Kidney epithelial cell (primary cell): ENCODE results near the gene TYRO3. TPM values are rescaled to one million over a fixed set of nuclear protein-coding genes. Genes with fewer than 3 reads are reported as not detected.
"Not testable (repeated sequence)": the region's sequence is repeated elsewhere in the genome, so short reads cannot be mapped to it uniquely, and the experiment has no call there.

Experiments
- DNase-seq: peaks from one replicate; pipeline ENCODE4 v3.0.0-alpha.2; 2010; ENCODE audit warnings: low read depth
- H3K27me3 ChIP-seq: 2 replicates; pipeline ENCODE4 v1.6.0; 2011; ENCODE audit warnings: low read length; ENCODE audit not compliant: control insufficient read depth, insufficient read depth
- H3K36me3 ChIP-seq: 2 replicates; pipeline ENCODE4 v1.5.1; 2011; ENCODE audit warnings: low read length; ENCODE audit not compliant: control insufficient read depth, insufficient read depth
- H3K4me3 ChIP-seq: 2 replicates; pipeline ENCODE4 v1.5.1; 2011; ENCODE audit warnings: low read depth, mild to moderate bottlenecking, control low read depth, low read length
- total RNA-seq: library from RNA; depleted of rRNA; stranded (reverse); fragments of >200 nt; gene quantifications from 2 replicates; pipeline ENCODE4 v1.2.3, GENCODE V29; 2015
- TF ChIP-seq, protein P1 (sequence below): IDR thresholded peaks from 2 replicates; pipeline ENCODE4 v1.5.1; 2011; ENCODE audit warnings: mild to moderate bottlenecking, moderate library complexity, low read length, control low read depth, inconsistent platforms; ENCODE audit not compliant: insufficient read depth, poor library complexity, severe bottlenecking

Gene TYRO3
- total RNA-seq, 1 donor from 2014 or later: 5.2 TPM

DNA sequence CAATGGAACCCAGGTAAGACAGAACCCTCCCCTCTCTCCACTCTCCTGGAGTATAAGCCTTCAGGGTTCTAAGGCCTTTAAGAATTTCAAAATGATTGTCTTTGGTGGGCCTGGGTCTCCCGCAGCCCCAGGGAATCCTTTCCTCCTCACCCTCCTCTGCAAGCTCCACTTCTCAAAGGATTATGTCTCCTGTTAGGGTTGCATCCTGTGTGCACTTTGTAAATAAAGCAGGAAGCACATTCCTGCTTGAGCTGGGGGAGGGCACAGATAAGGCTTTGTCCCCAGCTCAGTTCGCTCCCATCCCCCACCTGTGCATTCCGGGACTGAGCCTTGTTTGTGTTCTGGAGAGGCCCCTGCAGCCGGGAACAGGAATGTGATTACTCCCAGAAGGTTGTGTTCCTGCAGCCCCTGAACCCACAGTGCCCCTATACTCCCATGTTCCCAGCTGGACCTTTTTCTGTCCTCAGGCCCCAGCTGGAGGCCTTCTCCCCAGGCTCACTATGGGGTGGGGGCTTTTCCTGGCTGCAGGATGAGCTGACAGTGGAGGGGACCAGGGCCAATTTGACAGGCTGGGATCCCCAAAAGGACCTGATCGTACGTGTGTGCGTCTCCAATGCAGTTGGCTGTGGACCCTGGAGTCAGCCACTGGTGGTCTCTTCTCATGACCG lies 9.5 kb downstream of the TYRO3 start:
- TF ChIP-seq, protein P1, sequence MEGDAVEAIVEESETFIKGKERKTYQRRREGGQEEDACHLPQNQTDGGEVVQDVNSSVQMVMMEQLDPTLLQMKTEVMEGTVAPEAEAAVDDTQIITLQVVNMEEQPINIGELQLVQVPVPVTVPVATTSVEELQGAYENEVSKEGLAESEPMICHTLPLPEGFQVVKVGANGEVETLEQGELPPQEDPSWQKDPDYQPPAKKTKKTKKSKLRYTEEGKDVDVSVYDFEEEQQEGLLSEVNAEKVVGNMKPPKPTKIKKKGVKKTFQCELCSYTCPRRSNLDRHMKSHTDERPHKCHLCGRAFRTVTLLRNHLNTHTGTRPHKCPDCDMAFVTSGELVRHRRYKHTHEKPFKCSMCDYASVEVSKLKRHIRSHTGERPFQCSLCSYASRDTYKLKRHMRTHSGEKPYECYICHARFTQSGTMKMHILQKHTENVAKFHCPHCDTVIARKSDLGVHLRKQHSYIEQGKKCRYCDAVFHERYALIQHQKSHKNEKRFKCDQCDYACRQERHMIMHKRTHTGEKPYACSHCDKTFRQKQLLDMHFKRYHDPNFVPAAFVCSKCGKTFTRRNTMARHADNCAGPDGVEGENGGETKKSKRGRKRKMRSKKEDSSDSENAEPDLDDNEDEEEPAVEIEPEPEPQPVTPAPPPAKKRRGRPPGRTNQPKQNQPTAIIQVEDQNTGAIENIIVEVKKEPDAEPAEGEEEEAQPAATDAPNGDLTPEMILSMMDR: no peak
- DNase-seq: no peak
- H3K36me3 ChIP-seq: no peaks in the 10 kb centered on the region
- no peak overlapping the region for H3K4me3 ChIP-seq
- no peaks in the 10 kb centered on the region for H3K27me3 ChIP-seq

DNA sequence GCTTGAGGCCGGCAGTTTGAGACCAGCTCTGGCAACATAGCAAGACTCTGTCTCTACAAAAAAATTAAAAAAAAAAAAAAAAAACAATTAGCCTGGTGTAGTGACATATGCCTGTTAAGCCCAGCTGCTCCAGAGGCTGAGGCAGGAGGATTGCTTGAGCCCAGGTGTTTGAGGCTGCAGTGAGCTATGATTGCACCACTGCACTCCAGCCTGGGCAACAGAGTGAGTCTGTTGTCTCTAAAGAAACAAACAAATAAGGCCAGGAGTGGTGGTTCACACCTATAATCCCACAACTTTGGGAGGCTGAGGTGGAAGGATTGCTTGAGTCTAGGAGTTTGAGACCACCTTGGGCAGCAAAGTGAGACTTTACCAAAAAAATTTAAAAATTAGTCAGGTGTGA lies 10.2 kb downstream of the TYRO3 start:
- not testable (repeated sequence) for H3K27me3 ChIP-seq, H3K36me3 ChIP-seq, H3K4me3 ChIP-seq, DNase-seq

DNA sequence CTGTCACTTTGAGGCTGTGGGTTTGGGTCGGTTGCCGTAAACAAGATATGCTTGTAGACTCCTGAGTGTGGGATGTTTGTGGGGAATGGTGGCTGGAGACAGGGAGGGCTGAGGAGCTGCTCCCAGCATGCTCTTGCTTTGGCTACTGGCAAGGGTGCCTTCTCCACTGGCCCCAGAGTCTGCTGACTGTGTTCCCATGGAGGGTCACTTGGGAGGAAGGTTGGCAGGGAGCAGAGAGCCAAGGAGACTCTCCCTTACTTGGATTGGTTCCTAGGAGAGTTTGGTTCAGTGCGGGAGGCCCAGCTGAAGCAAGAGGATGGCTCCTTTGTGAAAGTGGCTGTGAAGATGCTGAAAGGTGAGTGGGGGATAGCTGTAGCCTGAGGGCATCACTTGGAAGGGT lies 11.8 kb downstream of the TYRO3 start:
- TF ChIP-seq, protein P1: no peak
- H3K27me3 ChIP-seq: no peaks in the 10 kb centered on the region
- H3K4me3 ChIP-seq: no peak overlapping the region
- no peaks in the 10 kb centered on the region for H3K36me3 ChIP-seq
- no peak for DNase-seq

DNA sequence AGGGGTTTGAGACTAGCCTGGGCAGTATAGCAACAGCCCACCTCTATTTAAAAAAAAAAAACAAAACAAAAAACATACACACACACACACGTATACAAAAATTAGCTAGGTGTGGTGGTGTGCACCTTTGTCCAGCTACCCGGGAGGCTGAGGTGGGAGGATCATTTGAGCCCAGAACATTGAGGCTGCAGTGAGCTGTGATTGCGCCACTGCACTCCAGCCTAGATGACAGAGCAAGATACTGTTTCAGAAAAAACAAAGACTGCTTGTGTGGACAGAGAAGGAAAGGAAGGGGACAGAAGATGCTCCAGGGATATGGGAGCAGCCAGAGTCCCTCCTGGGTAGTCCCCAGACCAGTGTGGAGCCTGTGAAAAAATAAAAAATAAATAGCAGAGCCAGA lies 12.9 kb downstream of the TYRO3 start:
- Histone ChIP-seq H3K36me3 (no peaks in the 10 kb centered on the region), H3K27me3 (no peaks in the 10 kb centered on the region), H3K4me3 (no peak overlapping the region)
- DNase-seq: no peak
- TF ChIP-seq, protein P1: no peak

DNA sequence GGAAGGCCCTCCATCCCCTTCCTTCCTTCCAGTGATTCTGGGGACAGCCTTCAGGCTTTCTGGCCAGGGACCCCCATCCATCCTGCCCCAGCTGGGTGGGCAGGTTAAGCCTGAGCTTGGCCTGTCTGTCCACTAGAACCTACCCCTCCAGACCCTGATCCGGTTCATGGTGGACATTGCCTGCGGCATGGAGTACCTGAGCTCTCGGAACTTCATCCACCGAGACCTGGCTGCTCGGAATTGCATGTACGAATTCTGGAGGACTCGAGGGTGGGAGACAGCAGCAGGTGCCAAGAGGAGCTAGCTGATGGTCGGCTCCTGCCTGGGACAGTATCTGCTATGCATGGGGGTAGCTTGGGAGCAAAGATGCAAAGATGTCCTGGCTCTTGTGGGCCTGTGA lies 13.9 kb downstream of the TYRO3 start:
- H3K27me3 ChIP-seq: no peaks in the 10 kb centered on the region
- DNase-seq: no peak
- no peaks in the 10 kb centered on the region for H3K36me3 ChIP-seq
- H3K4me3 ChIP-seq: no peak overlapping the region
- TF ChIP-seq, protein P1: no peak

DNA sequence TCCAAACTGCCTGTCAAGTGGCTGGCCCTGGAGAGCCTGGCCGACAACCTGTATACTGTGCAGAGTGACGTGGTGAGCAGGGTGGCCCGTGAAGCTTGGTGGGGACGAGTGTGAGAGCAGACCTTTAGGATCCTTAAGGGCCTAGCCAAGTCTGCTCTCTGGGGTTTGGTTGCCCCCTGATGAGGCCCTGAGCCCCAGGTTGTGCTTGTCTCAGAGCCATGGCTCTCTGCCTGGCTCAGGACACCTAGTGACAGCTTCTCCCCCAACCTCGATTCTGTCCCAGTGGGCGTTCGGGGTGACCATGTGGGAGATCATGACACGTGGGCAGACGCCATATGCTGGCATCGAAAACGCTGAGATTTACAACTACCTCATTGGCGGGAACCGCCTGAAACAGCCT lies 14.4 kb downstream of the TYRO3 start:
- H3K36me3 ChIP-seq: no peaks in the 10 kb centered on the region
- no peak for DNase-seq
- TF ChIP-seq, protein P1: no peak
- no peaks in the 10 kb centered on the region for H3K27me3 ChIP-seq
- H3K4me3 ChIP-seq: no peak overlapping the region
